Fibroblast of upper back skin (primary cell): ENCODE data around the gene PYDC2.
A peak's percentile ranks its signal among the peaks of the same experiment; 100 is the strongest.

Experiments used
- DNase-seq: peaks from one replicate; pipeline ENCODE4 v3.0.0-alpha.2; 2013

The PYDC2 gene

DNA sequence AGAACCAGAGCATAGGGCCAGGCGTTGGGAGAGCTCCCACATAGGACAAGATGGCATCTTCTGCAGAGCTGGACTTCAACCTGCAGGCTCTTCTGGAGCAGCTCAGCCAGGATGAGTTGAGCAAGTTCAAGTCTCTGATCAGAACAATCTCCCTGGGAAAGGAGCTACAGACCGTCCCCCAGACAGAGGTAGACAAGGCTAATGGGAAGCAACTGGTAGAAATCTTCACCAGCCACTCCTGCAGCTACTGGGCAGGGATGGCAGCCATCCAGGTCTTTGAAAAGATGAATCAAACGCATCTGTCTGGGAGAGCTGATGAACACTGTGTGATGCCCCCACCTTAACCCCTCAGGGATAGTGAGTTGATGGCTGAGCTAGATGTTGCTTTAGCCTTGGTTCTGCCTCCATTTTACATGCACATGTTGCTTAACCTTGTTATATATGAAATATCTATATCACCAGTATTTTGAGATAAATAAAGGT is at the start of gene PYDC2:
PYDC2 (plus strand) TSS at position 51 of the 483 bp plus-strand sequence; CDS start at position 51, 0 bp downstream.
- no peak for DNase-seq

DNA sequence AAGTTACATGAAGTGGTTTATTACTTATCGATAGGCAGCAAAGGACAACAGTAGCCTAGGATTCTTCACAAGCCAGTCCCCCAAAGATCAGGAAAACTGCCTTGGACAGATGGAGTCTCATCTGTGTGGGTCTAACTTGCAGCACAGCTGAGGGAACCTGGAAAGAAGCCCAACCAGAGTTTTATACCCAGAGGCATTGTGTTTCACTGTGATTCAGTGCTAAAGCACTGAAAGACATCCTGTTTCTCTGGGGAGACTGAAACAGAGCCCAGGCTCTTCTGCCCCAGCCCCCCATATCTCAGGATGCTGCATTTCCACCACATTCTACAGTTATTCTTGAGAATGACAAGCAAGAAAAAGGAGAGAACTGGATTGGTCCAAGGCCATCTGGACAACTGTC is 48.2 kb upstream of the PYDC2 start:
- peak; percentile 97 for DNase-seq

DNA sequence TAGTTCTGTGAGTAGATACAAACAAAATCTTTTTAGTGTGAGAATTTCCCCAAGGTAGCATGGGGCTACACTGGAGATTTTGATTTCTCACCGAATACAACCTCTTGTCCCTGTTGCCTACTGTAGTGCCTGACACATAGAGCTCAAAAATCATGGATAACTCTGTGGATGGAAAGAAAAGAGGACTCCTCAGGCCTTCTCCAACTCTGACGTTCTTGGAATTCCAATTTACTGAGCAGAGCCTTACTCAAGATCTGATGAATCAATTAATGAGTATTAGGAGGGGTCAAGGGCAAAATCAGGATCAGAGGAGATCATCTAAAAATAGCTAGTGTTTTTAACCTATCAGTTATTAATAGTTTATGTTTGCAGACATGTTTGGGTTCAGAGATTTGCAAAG is 46.7 kb upstream of the PYDC2 start:
- peak; percentile 21 for DNase-seq

DNA sequence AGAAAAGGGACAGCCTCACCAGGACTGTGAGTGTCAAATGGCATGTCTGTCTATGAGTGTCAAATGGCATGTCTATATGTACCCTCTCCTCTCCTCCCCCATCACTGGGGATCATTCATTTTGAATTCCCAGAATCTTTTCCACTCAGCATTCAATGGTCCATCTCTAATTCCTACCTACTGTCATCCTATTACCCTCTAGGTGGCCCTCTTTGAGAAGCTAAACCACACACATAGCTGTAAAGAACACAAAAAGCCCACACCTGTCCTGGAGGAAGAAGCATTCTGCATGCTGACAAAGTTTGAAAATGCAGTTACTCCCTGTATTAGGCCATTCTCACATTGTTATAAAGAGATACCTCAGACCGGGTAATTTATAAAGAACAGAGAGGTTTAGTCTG is 46.2 kb upstream of the PYDC2 start:
- no peak for DNase-seq

DNA sequence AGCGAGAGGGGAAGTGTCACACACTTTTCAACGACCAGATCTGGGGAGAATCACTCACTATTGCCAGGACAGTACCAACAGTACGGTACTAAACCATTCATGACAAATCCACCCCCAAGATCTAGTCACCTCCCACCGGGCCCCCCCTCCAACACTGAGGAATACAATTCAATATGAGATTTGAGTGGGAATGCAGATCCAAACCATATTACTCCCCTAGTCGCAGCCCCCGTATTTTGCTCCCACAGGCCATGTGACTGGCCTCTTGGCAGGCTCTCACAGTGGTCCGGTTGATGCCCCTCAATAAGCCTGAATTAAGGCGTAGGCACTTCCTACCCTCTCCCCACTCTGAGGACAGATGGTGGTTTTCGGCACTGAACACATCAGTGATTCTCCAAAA is 45.4 kb upstream of the PYDC2 start:
- no peak for DNase-seq

DNA sequence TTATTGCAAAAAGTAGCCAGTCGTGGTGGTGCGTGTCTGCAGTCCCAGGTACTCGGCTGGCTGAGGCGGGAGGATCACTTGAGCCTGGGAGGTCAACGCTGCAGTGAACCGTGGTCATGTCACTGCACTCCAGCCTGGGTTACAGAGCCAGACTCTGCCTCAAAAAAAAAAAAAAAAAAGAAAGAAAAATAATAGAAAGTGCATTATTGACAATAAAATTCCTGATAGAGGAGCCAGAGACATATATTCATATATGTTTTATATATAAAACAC is 43.6 kb upstream of the PYDC2 start:
- DNase-seq, result no peak

DNA sequence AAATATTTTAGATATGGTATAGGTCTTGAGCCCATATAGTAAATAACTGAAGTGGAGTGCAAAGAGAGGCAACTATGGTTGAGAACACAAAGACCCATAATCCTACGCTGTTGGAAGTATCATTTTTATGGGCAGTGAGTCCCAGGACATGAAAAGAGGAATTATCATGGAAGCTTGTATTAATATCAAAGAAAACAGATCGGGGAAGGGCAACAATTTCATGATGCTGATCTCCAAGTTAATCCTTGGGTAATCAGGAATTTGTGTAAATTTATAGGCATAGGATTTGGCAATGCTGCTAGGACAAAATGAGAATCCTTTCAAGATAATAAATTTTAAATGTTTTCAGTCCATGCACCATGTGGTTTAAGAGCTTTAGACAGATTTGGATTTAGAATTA is 40.2 kb upstream of the PYDC2 start:
- no peak for DNase-seq

DNA sequence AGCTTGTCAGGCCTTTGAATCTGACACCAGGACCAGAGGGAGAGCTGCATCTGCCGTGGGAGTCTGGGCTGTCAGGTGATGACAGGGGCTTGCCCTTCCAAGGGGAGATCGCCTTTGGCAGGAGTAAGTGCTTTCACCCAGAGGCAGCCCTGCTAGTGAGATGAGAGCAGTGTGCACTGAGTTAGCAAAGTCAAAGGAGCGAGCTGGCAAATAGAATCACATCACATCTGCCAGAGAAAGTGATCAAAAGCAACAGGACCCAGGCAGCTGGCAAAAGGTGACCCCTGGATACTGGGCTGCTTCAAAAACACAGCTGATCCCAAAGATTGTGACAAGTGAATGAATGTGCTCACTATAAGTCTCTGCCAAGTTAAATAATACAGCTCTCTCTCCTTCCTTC is 36.1 kb upstream of the PYDC2 start:
- DNase-seq, result no peak

DNA sequence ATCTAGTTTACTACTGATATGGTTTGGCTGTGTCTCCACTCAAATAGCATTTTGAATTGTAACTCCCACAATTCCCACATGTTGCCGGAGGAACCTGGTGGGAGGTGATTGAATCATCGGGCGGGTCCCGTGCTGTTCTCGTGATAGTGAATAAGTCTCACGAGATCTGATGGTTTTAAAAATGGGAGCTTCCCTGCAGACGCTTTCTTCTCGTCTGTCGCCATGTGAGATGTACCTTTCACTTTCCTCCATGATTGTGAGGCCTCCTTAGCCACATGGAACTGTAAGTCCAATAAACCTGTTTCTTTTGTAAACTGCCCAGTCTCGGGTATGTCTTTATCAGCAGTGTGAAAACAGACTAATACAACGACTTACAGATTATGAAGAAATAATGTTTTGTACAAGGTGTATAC is 35.6 kb upstream of the PYDC2 start:
- no peak for DNase-seq

DNA sequence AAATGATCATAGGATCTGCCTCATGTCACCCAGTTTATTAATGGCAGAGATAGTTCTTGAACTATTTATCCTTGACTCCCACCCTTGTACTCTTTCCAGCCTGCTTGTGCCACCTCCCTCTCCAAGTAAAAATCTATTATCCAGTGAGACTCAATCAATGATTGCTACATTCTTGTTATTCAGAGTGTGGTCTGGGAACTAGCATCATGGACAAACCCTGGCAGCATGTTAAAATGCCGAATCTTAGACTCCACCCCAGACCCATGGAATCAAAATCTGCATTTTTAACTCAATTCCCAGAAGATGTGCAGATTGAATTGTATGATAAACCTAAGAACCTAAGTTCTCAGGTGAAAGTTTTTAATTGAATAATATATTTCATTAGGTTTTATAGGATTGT is 34.7 kb upstream of the PYDC2 start:
- no peak for DNase-seq

DNA sequence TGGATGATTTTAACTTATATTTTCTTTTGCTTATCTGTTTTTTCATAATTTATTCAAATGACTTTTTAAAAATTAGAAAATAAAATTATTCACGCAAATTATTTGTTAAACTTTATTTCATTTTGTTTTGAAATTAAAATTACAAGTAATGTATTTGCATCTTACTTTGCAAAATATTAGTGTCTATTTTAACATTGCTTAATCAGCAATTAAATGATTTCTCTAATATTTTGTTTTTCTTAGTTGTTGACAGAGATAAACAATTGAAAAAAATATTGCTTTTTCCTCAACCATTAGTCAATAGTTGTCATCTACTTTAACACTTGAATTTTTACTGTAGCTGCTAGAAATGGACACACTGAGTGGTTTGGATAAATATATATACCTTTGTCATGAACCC is 32.8 kb upstream of the PYDC2 start:
- no peak for DNase-seq

DNA sequence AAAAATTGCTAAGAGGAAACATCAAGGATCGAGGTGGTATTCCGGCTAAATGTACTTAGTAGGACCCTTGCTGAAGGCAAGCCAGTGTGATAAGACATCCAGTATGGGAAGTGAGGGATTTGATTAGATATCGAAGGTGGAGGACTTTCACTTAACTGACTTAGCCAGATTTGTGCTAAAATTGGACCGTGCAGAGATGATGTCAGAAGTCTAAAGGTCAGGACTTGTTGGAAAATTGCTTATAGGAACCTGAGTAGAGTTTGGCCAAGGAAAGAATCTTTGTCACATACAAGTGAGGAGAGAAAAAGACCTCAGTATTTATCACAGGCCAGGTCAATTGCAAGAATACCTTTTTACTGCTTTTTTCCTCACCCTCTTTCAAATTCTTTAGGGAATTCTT is 30.9 kb upstream of the PYDC2 start:
- no peak for DNase-seq

DNA sequence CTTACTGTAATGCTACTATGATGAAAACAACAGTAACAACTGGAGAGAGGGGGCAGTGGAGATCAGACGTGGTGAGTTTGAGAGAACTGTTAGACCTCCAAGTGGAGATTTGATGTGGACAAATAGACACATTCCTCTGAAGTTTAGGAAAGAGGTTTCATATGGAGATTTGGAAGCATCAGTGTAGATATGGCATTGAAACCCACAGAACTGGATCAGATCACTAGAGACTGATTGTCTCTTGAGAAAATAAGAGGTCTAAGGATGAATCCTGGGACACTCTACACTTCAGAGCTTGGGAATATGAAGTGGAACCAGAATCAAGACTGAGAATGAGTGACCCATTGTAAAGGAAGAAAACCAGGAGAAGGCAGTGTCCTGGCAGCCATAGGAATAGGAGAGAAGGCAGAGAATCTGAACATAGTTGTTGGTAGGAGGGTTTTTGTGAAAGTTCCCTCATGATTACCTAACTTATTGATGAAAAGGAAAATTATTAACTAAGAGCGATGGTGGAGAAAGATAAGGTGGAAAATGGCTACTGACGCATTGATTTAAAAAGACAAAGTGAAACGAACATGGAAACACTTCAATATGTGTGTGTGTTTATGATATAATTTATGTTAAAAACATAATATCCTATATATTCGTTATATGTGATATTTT is 29.7 kb upstream of the PYDC2 start:
- no peak for DNase-seq

DNA sequence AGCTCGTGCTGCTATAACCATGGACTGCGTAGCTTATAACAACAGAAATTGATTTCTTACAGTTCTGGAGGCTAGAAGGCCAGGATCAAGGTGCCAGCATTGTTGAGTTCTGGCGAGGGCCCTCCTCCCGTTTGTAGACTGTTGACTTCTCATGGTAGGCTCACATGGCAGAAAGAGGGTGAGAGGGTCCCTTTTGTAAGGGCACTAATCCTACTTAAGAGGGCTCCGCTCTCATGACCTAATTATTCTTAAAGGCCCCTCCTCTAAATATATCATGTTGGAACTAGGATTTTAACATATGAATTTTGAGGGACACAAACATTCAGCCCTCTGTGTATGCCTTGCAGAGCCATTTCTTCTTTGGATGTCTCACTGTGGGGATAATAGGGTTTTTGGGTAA is 28.8 kb upstream of the PYDC2 start:
- no peak for DNase-seq

DNA sequence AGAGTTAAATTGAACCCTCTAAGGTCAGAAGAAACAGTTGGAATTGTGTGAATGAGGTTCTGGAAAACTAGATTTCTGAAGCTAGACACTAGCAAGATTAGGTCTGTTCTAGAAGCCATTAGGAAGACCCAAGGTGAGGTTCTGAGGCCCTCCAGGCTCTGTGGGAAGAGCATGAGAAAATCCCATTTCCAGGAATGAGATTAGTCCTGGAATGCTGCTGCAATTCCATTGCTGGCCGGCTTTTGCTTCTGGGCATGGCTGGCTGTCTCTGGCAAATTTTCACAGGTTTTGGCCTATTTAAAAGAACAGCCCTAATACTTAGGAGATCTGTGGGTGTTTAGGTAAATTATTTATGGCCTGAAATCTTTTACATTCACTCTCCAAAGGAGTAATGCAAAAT is 26.9 kb upstream of the PYDC2 start:
- DNase-seq, result no peak

DNA sequence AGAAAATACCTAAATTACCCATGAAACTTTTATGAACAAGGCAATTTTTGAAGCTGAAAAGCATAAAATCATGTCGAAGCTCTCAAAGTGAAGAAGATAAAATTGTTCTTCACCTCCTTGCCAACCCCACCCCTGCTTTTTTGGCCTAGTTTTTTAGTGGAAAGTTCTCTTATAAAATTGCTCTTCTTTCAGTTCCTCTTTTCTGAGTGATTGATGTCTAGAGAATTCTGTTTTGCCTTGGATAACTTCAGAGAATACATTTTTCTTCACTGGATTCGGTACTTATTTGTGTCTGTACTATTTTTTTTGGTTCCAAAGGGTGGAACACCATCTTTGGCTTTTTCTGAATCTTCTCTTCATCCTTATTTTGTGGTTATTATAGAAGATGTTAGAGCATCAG is 25.0 kb upstream of the PYDC2 start:
- DNase-seq, result no peak

DNA sequence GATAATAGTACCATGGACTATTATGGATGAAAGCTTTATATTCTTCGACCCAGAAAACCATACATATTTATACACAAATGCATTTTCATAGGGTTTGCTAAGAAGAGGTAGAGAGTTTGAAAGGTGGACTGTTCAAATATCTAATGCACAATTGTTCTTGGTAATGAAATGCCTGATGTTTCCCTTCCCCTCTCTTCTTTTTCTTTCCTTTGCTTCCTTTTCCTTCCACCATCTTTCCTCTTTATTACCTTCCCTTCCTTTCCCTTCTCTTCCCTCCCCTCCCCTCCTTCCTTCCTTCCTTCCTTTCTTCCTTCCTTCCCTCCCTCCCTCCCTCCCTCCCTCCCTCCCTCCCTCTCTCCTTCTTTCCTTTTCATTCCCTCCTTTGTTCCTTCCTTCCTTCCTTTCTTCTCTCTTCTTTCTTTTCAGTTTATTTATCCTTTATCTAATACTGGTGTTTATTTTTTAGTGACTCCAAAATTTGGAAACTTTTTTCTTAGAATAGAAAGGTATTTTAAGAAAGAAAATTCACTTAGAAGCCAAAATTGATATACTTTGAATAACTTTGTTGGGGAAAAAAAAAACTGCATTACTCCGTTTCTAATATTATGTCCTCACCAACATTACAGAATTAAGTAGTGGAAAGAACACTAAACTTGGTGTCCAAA is 22.7 kb upstream of the PYDC2 start:
- no peak for DNase-seq

DNA sequence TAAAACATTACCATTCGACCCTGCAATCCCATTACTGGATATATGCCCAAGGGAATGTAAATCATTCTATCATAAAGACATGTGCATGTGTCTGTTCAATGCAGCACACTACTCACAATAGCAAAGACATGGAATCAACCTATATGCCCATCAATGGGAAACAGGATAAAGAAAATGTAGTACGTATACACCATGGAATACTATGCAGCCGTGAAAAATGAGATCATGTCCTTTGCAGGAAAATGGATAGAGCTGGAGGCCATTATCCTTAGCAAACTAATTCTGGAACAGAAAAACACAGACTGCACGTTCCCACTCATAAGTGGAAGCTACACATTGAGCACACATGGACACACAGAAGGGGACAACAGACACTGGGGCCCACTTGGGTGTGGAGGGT is 20.4 kb upstream of the PYDC2 start:
- no peak for DNase-seq

DNA sequence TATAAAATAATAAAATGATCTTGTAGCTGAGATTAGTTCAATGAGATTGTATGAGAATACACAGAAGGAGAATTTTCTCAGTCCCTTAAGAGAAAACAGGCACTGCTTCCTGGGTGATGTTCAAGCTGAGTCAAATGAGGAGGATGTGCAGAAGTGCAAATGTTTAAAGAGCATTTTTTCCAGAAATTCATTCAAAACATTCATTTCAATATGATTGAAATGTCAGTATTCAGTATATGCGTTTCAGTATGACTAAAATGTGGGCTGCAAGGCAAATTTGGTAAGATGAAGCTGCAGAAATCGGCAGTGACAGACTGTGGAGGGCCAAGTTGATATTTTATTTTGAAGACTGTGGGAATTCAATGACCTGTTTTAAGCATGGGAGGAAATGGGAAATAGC is 19.3 kb upstream of the PYDC2 start:
- DNase-seq, result no peak

DNA sequence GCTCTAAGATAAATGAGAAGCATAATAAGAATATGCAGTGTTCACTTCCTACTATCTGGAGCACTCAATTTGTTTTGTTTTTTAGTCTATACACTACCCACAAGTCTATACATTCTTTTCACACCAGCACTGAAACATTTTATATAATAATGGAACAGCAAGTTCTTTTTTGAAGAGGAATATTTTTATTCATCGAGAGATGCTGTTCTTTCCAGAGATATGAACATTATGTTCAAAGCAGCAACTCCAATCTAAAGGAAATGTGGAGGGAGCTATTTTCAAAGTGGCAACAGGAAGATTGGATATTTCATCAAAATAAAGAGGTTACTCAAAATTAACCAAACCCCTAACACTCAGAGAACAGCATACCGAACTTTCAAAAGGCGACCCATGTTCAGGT is 16.4 kb upstream of the PYDC2 start:
- no peak for DNase-seq

DNA sequence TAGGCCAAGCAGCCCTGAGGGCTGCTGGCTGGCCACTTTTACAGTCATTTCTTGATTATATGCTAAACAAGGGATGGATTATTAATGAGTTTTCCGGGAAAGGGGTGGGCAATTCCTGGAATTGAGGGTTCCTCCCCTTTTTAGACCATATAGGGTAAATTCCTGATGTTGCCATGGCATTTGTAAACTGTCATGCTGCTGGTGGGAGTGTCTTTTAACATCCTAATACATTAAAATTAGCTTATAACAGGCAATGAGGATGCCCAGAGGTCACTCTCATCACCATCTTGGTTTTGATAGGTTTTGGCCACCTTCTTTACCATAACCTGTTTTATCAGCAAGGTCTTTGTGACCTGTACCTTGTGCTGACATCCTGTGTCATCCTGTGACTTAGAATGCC is 11.7 kb upstream of the PYDC2 start:
- DNase-seq, result no peak

DNA sequence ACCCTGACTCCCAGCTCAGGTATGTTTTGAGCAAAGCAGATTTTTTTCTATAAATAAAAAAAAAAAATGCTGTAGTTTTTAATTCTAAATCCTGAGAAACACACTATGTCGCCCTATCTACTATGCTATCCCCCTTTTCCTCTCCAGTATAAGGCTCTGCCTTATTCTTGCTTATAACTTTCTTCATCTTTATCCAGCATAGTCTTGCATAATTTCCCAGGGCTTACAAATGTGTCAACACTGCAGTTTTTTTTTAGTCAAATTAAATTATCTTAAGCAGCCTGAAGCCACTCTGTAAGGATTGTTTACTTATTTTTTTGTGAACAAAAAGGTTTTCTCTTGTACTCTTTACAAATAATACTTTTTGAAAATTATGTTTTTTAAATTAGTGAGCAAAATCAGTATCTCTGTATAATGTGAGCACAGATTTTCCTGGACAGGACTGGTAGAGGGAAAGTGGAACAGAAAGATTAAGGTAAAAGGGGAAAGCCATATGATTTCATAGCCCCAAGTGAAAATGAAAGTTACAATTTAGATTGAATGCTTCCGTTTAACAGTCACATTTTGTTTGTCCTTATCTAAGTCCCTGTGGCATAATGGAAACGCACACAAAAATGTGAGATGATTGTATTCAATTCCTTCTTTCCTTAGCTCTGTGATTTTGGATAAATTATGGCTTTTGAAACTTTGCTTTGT is 5.6 kb upstream of the PYDC2 start:
- DNase-seq, result no peak

DNA sequence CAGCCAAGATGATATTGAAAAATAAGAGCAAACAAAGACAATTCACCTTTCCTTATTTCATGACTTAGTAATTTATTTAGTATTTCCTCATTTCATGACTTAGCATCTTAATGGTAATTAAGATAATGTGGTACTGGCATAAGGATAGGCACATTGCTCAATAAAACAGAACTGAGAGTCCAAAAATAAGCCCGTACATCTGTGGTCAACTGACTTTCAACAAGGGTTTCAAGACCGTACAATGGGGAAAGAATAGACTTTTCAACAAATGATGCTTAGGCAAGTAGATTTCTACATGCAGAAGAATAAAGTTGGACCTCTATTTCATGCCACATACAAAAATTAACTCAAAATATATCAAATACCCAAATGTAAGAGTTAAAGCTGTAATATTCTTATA is 603 bp upstream of the PYDC2 start:
- no peak for DNase-seq

DNA sequence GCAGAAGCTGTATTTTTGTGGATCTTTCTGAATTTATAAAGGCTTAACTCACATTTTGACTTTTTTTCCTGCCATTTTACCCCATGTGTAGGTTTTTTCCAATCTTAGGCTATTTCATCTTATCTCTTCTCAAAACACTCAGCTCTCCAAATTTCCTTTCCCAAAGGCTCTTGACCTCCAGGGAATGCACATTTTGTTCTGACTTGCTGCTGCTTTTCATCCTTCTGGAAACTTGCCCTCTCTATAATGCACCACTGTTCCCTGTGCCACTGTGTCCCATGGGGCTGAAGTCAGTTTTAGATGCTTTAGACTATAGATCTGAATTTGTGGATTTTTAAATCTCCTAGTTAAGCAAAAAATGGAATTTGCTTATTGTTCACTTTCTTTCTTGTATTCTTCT is 9.1 kb downstream of the PYDC2 start:
- no peak for DNase-seq

DNA sequence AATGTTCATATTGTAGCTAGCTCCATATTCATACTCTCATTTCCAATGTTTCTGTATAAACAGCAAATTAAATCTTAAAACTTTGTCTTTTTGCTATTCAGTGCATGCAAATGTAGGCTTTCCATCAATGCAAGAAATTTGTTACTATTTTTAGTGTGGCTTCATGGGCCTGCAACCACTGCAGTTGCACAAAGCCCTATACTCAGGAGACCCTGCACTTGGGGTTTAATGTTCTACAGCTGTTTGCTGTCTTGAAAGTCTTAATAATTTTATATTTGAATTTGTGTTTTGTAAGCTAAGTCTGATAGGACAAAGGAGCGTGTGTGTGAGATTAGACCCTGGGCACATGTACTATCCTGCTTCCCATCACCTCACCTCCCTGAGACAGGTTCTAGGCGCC is 9.6 kb downstream of the PYDC2 start:
- no peak for DNase-seq
